MM.1S (cell line): ENCODE results near the gene SEC23A.

Source experiments
- DNase-seq: peaks from one replicate; pipeline ENCODE4 v3.0.0-alpha.2; 2015
- H2AFZ ChIP-seq: fragments of 300-600 bp; sonication (generic); 2 replicates; pipeline ENCODE4 v1.6.0; 2016; ENCODE audit warnings: antibody characterized with exemption, low read length
- H3F3A ChIP-seq: fragments of 300-600 bp; sonication (generic); 2 replicates; pipeline ENCODE4 v1.6.1; 2016; ENCODE audit warnings: mild to moderate bottlenecking, antibody characterized with exemption, low read length, moderate library complexity, mixed read lengths; ENCODE audit not compliant: insufficient read depth
- H3K27ac ChIP-seq: fragments of 300-600 bp; sonication (generic); 2 replicates; pipeline ENCODE4 v1.5.1; 2016; ENCODE audit warnings: mild to moderate bottlenecking, low read length
- H3K27me3 ChIP-seq: fragments of 300-600 bp; sonication (generic); replicated peaks from 2 replicates; pipeline ENCODE4 v1.6.0; 2016; ENCODE audit warnings: low read length; ENCODE audit not compliant: insufficient read depth
- H3K36me3 ChIP-seq: fragments of 300-600 bp; sonication (generic); replicated peaks from 2 replicates; pipeline ENCODE4 v1.6.1; 2016; ENCODE audit warnings: mild to moderate bottlenecking, low read length, mixed read lengths; ENCODE audit not compliant: insufficient read depth
- H3K4me1 ChIP-seq: fragments of 300-600 bp; sonication (generic); 2 replicates; pipeline ENCODE4 v1.6.1; 2016; ENCODE audit warnings: low read length, mixed read lengths
- H3K4me2 ChIP-seq: fragments of 300-600 bp; sonication (generic); 2 replicates; pipeline ENCODE4 v1.6.0; 2016; ENCODE audit warnings: low read depth, low read length
- H3K4me3 ChIP-seq: fragments of 300-600 bp; sonication (generic); 2 replicates; pipeline ENCODE4 v1.5.1; 2016; ENCODE audit warnings: low read length, mixed read lengths
- H3K79me2 ChIP-seq: fragments of 300-600 bp; sonication (generic); 2 replicates; pipeline ENCODE4 v1.6.1; 2016; ENCODE audit warnings: mixed run types, low read length, mixed read lengths
- H3K9ac ChIP-seq: fragments of 300-600 bp; sonication (generic); 2 replicates; pipeline ENCODE4 v1.6.1; 2016; ENCODE audit warnings: low read length, mixed read lengths
- H3K9me2 ChIP-seq: fragments of 300-600 bp; sonication (generic); replicated peaks from 2 replicates; pipeline ENCODE4 v1.6.1; 2016; ENCODE audit warnings: mild to moderate bottlenecking, low read length, mixed read lengths; ENCODE audit not compliant: insufficient read depth
- H3K9me3 ChIP-seq: fragments of 300-600 bp; sonication (generic); replicated peaks from 2 replicates; pipeline ENCODE4 v1.6.1; 2016; ENCODE audit warnings: mild to moderate bottlenecking, low read length, mixed read lengths; ENCODE audit not compliant: insufficient read depth
- H4K20me1 ChIP-seq: fragments of 300-600 bp; sonication (generic); 2 replicates; pipeline ENCODE4 v1.6.1; 2016; ENCODE audit warnings: mild to moderate bottlenecking, low read length, moderate library complexity, mixed read lengths; ENCODE audit not compliant: insufficient read depth
- CTCF ChIP-seq: fragments of 300-600 bp; sonication (generic); IDR thresholded peaks from 2 replicates; pipeline ENCODE4 v1.5.1; 2016; ENCODE audit warnings: antibody characterized with exemption, low read length, mixed read lengths
- EZH2 ChIP-seq: fragments of 300-600 bp; sonication (generic); optimal IDR thresholded peaks from 2 replicates; pipeline ENCODE3; 2017; ENCODE audit warnings: low read depth, mild to moderate bottlenecking, antibody characterized with exemption, low read length, mixed read lengths
- EZH2phosphoT487 ChIP-seq: fragments of 300-600 bp; sonication (generic); IDR thresholded peaks from 2 replicates; pipeline ENCODE4 v1.6.1; 2018; ENCODE audit warnings: antibody characterized with exemption, low read length

Gene SEC23A

GRCh38 chr14:38999949-39000348, 103.1 kb downstream of the SEC23A start:
- Histone ChIP-seq H3K36me3 (no peaks in the 10 kb centered on the region), H3K27me3 (no peaks in the 10 kb centered on the region), H2AFZ (no peak overlapping the region), H3K9ac (no peak overlapping the region), H3K9me3 (no peaks in the 10 kb centered on the region), H3K4me2 (no peak overlapping the region), H3K4me1 (no peaks in the 10 kb centered on the region), H3K79me2 (no peaks in the 10 kb centered on the region), H4K20me1 (no peaks in the 10 kb centered on the region), H3K27ac (no peak overlapping the region), H3K9me2 (no peaks in the 10 kb centered on the region), H3F3A (no peaks in the 10 kb centered on the region), H3K4me3 (no peak overlapping the region)
- no peak for TF ChIP-seq EZH2
- DNase-seq: no peak

DNA sequence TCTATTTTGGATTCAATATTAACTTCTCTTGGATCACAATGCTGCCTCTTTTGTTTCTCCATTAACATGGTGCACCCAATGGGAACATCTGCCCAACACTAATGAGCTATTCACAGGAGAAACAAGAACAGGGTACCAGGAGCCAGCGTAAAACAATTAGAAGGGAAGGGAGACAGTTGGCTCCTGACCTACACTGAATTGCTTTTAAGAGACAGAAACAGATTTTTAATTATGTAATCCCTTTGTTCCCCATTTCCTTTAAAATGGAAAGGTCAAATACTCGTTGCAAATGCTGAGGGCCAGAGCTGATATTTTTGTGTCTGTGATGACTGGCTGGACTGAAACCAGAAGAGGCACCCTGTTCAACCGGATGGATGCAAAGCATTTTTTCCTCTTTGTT, 108.3 kb downstream of the SEC23A start:
- Histone ChIP-seq H3K9me3 (no peaks in the 10 kb centered on the region), H2AFZ (no peak overlapping the region), H3K79me2 (no peaks in the 10 kb centered on the region), H4K20me1 (no peaks in the 10 kb centered on the region), H3K4me2 (no peak overlapping the region), H3F3A (no peaks in the 10 kb centered on the region), H3K4me3 (no peak overlapping the region), H3K27ac (no peak overlapping the region), H3K4me1 (no peaks in the 10 kb centered on the region), H3K9me2 (no peaks in the 10 kb centered on the region), H3K27me3 (no peaks in the 10 kb centered on the region), H3K9ac (no peak overlapping the region), H3K36me3 (no peaks in the 10 kb centered on the region)
- no peak for DNase-seq
- TF ChIP-seq EZH2 (no peak), CTCF (no peak), EZH2phosphoT487 (no peak)

DNA sequence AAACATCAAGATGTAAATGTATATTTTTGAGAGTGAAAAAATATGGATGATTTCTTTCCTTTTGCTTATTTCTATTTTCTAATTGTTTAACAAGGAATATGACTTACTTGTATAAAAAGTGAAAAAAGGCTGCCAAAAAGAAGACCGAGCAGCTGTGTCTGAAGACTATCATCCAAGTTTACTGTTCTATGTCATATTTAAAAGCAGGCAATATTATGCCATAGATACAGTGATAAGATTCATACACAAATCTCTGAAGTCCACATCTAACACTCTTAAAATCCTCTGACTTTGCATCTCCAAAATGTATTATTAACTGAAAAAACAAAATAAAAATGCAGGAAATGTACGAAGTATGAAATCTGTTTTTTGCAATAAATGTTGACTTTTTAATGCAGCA, 109.1 kb downstream of the SEC23A start:
- H3K36me3 ChIP-seq: no peaks in the 10 kb centered on the region
- no peaks in the 10 kb centered on the region for H3K9me3 ChIP-seq
- H3K9ac ChIP-seq: no peak overlapping the region
- H3K9me2 ChIP-seq: no peaks in the 10 kb centered on the region
- no peak overlapping the region for H3K4me3 ChIP-seq
- H2AFZ ChIP-seq: no peak overlapping the region
- no peak overlapping the region for H3K4me2 ChIP-seq
- no peaks in the 10 kb centered on the region for H3K79me2 ChIP-seq
- DNase-seq: no peak
- no peaks in the 10 kb centered on the region for H3K4me1 ChIP-seq
- no peaks in the 10 kb centered on the region for H3F3A ChIP-seq
- no peaks in the 10 kb centered on the region for H4K20me1 ChIP-seq
- H3K27ac ChIP-seq: no peak overlapping the region
- H3K27me3 ChIP-seq: no peaks in the 10 kb centered on the region
- no peak for TF ChIP-seq EZH2
- TF ChIP-seq CTCF: no peak
- no peak for TF ChIP-seq EZH2phosphoT487

GRCh38 chr14:38992067-38992844, 110.8 kb downstream of the SEC23A start:
- no peak overlapping the region for H3K27ac ChIP-seq
- H3K4me2 ChIP-seq: no peak overlapping the region
- H3K4me1 ChIP-seq: no peaks in the 10 kb centered on the region
- H3K4me3 ChIP-seq: no peak overlapping the region
- H2AFZ ChIP-seq: no peak overlapping the region
- no peaks in the 10 kb centered on the region for H3K79me2 ChIP-seq
- no peaks in the 10 kb centered on the region for H3K9me3 ChIP-seq
- no peak overlapping the region for H3K9ac ChIP-seq
- H3K27me3 ChIP-seq: no peaks in the 10 kb centered on the region
- H3K36me3 ChIP-seq: no peaks in the 10 kb centered on the region
- H3K9me2 ChIP-seq: no peaks in the 10 kb centered on the region
- TF ChIP-seq EZH2 (no peak), CTCF (no peak), EZH2phosphoT487 (no peak)
- no peak for DNase-seq
- no peaks in the 10 kb centered on the region for H3F3A ChIP-seq
- H4K20me1 ChIP-seq: no peaks in the 10 kb centered on the region
